Putamen (tissue), 1 donor: ENCODE measurements around the gene GOLIM4.
A peak's percentile ranks its signal among the peaks of the same experiment; 100 is the strongest.

ENCODE experiments used
- DNase-seq: peaks from one replicate; pipeline ENCODE4 v3.0.0-alpha.2; 2016; ENCODE audit warnings: low spot score

Gene GOLIM4

GRCh38 chr3:168100777-168101492, 5.2 kb upstream of the GOLIM4 start:
- no peak for DNase-seq

- DNase-seq, result no peak
These were observed 1.7 kb upstream of the GOLIM4 start for GRCh38 chr3:168097381-168097780.

- no peak for DNase-seq
These were observed 507 bp upstream of the GOLIM4 start for GRCh38 chr3:168096210-168096652.

GRCh38 chr3:168094877-168095610, 680 bp downstream of the GOLIM4 start:
- peak; percentile 45 for DNase-seq

GRCh38 chr3:168094580-168094876, 1.2 kb downstream of the GOLIM4 start:
- no peak for DNase-seq

- no peak for DNase-seq
These were observed 1.9 kb downstream of the GOLIM4 start for GRCh38 chr3:168093790-168094189.

- no peak for DNase-seq
These were observed 2.5 kb downstream of the GOLIM4 start for GRCh38 chr3:168093229-168093628.

GRCh38 chr3:168091941-168092340, 3.8 kb downstream of the GOLIM4 start:
- DNase-seq, result no peak

- no peak for DNase-seq
These were observed 4.3 kb downstream of the GOLIM4 start for GRCh38 chr3:168091302-168091858.

- DNase-seq, result no peak
These were observed 5.2 kb downstream of the GOLIM4 start for GRCh38 chr3:168090306-168091085.

- DNase-seq, result no peak
These were observed 6.4 kb downstream of the GOLIM4 start for GRCh38 chr3:168089179-168089771.

GRCh38 chr3:168088106-168088720, 7.5 kb downstream of the GOLIM4 start:
- no peak for DNase-seq

GRCh38 chr3:168087539-168087938, 8.2 kb downstream of the GOLIM4 start:
- DNase-seq, result no peak

GRCh38 chr3:168086541-168087260, 9.0 kb downstream of the GOLIM4 start:
- no peak for DNase-seq

- no peak for DNase-seq
These were observed 10.1 kb downstream of the GOLIM4 start for GRCh38 chr3:168085491-168086119.

- DNase-seq, result no peak
These were observed 11.8 kb downstream of the GOLIM4 start for GRCh38 chr3:168083906-168084305.

- DNase-seq, result no peak
These were observed 13.9 kb downstream of the GOLIM4 start for GRCh38 chr3:168081856-168082255.

GRCh38 chr3:168081171-168081771, 14.5 kb downstream of the GOLIM4 start:
- DNase-seq, result no peak

- no peak for DNase-seq
These were observed 15.1 kb downstream of the GOLIM4 start for GRCh38 chr3:168080499-168081170.

GRCh38 chr3:168080022-168080421, 15.7 kb downstream of the GOLIM4 start:
- DNase-seq, result no peak
